Measurements from ENCODE around the gene PCTP.

PCTP gene

GRCh38 chr17:55760643-55761355 is 9.9 kb downstream of the PCTP start:
- TF ChIP-seq POLR2AphosphoS5 (IDR thresholded peaks at IDR 0.05; ENCODE audit: low read depth, low read length), result no peak
- TF ChIP-seq FOXP2 (optimal IDR thresholded peaks at IDR 0.05; ENCODE audit: borderline replicate concordance, extremely low read depth, extremely low read length, insufficient read depth), result no peak
- no peak for TF ChIP-seq SIN3A (IDR thresholded peaks at IDR 0.05; ENCODE audit: borderline replicate concordance, insufficient read depth, low read length)
- TF ChIP-seq REST (IDR thresholded peaks at IDR 0.05; ENCODE audit: insufficient read depth in 1 of 2, low read depth in 2 of 2, low read length in 2 of 2), result no peak
- TF ChIP-seq TAF1 (IDR thresholded peaks at IDR 0.05; ENCODE audit: borderline replicate concordance, insufficient read depth, low read length), result no peak

GRCh38 chr17:55762086-55762858 is 11.4 kb downstream of the PCTP start:
- TF ChIP-seq SIN3A (IDR thresholded peaks at IDR 0.05; ENCODE audit: borderline replicate concordance, insufficient read depth, low read length) (no peak), TAF1 (IDR thresholded peaks at IDR 0.05; ENCODE audit: borderline replicate concordance, insufficient read depth, low read length) (no peak), POLR2AphosphoS5 (IDR thresholded peaks at IDR 0.05; ENCODE audit: low read depth, low read length) (no peak), FOXP2 (optimal IDR thresholded peaks at IDR 0.05; ENCODE audit: borderline replicate concordance, extremely low read depth, extremely low read length, insufficient read depth) (no peak), REST (IDR thresholded peaks at IDR 0.05; ENCODE audit: insufficient read depth in 1 of 2, low read depth in 2 of 2, low read length in 2 of 2) (no peak)

- TF ChIP-seq SIN3A (IDR thresholded peaks at IDR 0.05; ENCODE audit: borderline replicate concordance, insufficient read depth, low read length) (no peak), TAF1 (IDR thresholded peaks at IDR 0.05; ENCODE audit: borderline replicate concordance, insufficient read depth, low read length) (peak; percentile 42; the same call in 1 of the 2 replicates)
These were observed 13.0 kb downstream of the PCTP start for GRCh38 chr17:55763856-55764255.

GRCh38 chr17:55764610-55765009 is 13.8 kb downstream of the PCTP start:
- TF ChIP-seq REST (IDR thresholded peaks at IDR 0.05; ENCODE audit: insufficient read depth in 1 of 2, low read depth in 2 of 2, low read length in 2 of 2), result no peak
- no peak for TF ChIP-seq TAF1 (IDR thresholded peaks at IDR 0.05; ENCODE audit: borderline replicate concordance, insufficient read depth, low read length)
- no peak for TF ChIP-seq FOXP2 (optimal IDR thresholded peaks at IDR 0.05; ENCODE audit: borderline replicate concordance, extremely low read depth, extremely low read length, insufficient read depth)
- no peak for TF ChIP-seq SIN3A (IDR thresholded peaks at IDR 0.05; ENCODE audit: borderline replicate concordance, insufficient read depth, low read length)
- TF ChIP-seq POLR2AphosphoS5 (IDR thresholded peaks at IDR 0.05; ENCODE audit: low read depth, low read length), result no peak

GRCh38 chr17:55765472-55765871 is 14.6 kb downstream of the PCTP start:
- TF ChIP-seq SIN3A (IDR thresholded peaks at IDR 0.05; ENCODE audit: borderline replicate concordance, insufficient read depth, low read length) (no peak), FOXP2 (optimal IDR thresholded peaks at IDR 0.05; ENCODE audit: borderline replicate concordance, extremely low read depth, extremely low read length, insufficient read depth) (no peak), POLR2AphosphoS5 (IDR thresholded peaks at IDR 0.05; ENCODE audit: low read depth, low read length) (no peak), REST (IDR thresholded peaks at IDR 0.05; ENCODE audit: insufficient read depth in 1 of 2, low read depth in 2 of 2, low read length in 2 of 2) (no peak), TAF1 (IDR thresholded peaks at IDR 0.05; ENCODE audit: borderline replicate concordance, insufficient read depth, low read length) (no peak)
